ENCODE results near the gene FAM204A. TPM values are rescaled to one million over a fixed set of nuclear protein-coding genes. Genes with fewer than 3 reads are reported as not detected.

Gene FAM204A
- total and polyA plus RNA-seq, 2 experiments from 2014 or later = 50.8 to 56.6 TPM

DNA sequence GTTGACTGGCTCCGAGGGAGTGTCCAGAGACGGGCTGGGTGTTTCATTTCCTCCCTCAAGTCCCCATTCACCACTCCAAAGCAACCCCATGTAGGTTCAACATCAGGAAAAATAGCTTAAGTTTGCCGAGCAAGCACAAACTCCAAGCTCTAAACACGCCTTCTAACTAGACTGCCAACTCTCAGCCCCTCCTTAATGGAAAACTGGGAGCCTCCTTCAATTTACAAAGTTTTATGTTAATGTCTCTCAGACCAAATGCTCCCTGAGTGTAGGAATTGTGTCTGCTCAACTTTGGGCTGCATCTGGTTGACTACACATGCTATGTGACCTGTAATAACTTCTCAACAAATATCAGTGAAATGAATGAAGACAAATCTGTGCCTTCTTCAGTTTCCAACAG lies 87.5 kb downstream of the FAM204A start:
- TF ChIP-seq EZH2phosphoT487 (IDR thresholded peaks at IDR 0.05; ENCODE audit: low read depth, severe bottlenecking, unreplicated experiment) (no peak), CTCF (IDR thresholded peaks at IDR 0.05; ENCODE audit: poor library complexity) (no peak), EZH2 (IDR thresholded peaks at IDR 0.05; ENCODE audit: borderline replicate concordance) (no peak)
- Histone ChIP-seq H4K20me1 (ENCODE audit: insufficient read depth, poor library complexity, severe bottlenecking) (no peaks in the 10 kb centered on the region), H3K4me1 (ENCODE audit: insufficient read depth) (no peaks in the 10 kb centered on the region), H3K36me3 (replicated peaks; ENCODE audit: insufficient read depth, low read depth) (no peaks in the 10 kb centered on the region), H3K4me2 (no peak overlapping the region), H2AFZ (no peak overlapping the region), H3K79me2 (no peaks in the 10 kb centered on the region), H3K9me3 (ENCODE audit: low read depth) (no peaks in the 10 kb centered on the region), H3K4me3 (no peak overlapping the region), H3K27ac (no peak overlapping the region), H3K27me3 (peaks cover 51% of the 10 kb centered on the region), H3K9me2 (replicated peaks; ENCODE audit: insufficient read depth) (no peaks in the 10 kb centered on the region)
- WGBS (ENCODE audit: low lambda C conversion rate, missing lambda C conversion rate) = 75% methylated on average over 4 of the region's 4 CpGs
- no peak for DNase-seq (ENCODE audit: low spot score)

DNA sequence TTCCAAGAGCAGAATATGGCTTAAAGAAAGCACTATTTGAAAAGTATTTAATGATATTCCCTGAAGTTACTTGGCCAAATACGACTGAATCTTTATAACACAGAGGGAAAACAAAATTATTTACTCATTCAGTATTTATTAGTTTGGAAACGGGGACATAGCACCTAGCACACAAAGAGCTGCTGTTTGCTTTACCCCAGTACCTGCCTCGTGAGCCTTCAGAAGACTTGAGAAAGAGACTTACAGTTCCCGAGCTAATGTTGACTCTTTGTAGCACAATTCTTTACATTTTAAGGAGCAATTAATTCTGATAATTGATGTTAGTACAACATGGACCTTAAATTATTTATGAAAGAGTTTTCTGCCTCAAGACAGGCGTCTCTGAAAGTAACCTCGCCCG lies 88.7 kb downstream of the FAM204A start:
- no peak overlapping the region for H3K27ac ChIP-seq
- no peaks in the 10 kb centered on the region for H3K79me2 ChIP-seq
- no peaks in the 10 kb centered on the region for H3K36me3 ChIP-seq (replicated peaks; ENCODE audit: insufficient read depth, low read depth)
- WGBS (ENCODE audit: low lambda C conversion rate, missing lambda C conversion rate) = 63% methylated on average over 7 of the region's 7 CpGs
- H3K27me3 ChIP-seq = peaks cover 53% of the 10 kb centered on the region
- H4K20me1 ChIP-seq (ENCODE audit: insufficient read depth, poor library complexity, severe bottlenecking) = no peaks in the 10 kb centered on the region
- H3K4me3 ChIP-seq = no peak overlapping the region
- no peak overlapping the region for H3K4me2 ChIP-seq
- H3K9me3 ChIP-seq (ENCODE audit: low read depth) = no peaks in the 10 kb centered on the region
- H3K9me2 ChIP-seq (replicated peaks; ENCODE audit: insufficient read depth) = no peaks in the 10 kb centered on the region
- DNase-seq (ENCODE audit: low spot score) = no peak
- no peaks in the 10 kb centered on the region for H3K4me1 ChIP-seq (ENCODE audit: insufficient read depth)
- TF ChIP-seq EZH2 (IDR thresholded peaks at IDR 0.05; ENCODE audit: borderline replicate concordance) = no peak
- no peak for TF ChIP-seq CTCF (IDR thresholded peaks at IDR 0.05; ENCODE audit: poor library complexity)
- TF ChIP-seq EZH2phosphoT487 (IDR thresholded peaks at IDR 0.05; ENCODE audit: low read depth, severe bottlenecking, unreplicated experiment) = no peak
- H2AFZ ChIP-seq = no peak overlapping the region

DNA sequence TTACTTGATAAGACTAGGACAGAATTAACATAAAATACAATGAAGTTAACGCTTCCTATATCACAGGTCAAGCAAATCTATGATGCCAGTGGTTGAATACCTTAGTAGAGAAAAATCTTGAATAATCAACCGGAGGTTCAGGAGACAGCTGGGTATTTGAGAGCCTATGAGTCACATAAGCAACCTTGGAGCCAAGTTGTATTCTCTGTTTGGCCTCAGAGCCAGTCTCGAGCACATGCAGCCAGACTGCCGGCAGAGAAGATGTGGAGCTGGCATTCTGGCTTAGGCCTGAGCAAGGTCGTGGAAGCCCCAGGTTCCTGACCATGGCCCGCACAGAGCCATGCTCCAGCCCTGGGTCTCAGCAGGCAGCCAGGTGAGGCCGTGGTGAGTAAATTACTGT lies 90.3 kb downstream of the FAM204A start:
- 81% methylated on average over 7 of the region's 7 CpGs for WGBS (ENCODE audit: low lambda C conversion rate, missing lambda C conversion rate)
- TF ChIP-seq EZH2phosphoT487 (IDR thresholded peaks at IDR 0.05; ENCODE audit: low read depth, severe bottlenecking, unreplicated experiment) (no peak), EZH2 (IDR thresholded peaks at IDR 0.05; ENCODE audit: borderline replicate concordance) (no peak), CTCF (IDR thresholded peaks at IDR 0.05; ENCODE audit: poor library complexity) (no peak)

DNA sequence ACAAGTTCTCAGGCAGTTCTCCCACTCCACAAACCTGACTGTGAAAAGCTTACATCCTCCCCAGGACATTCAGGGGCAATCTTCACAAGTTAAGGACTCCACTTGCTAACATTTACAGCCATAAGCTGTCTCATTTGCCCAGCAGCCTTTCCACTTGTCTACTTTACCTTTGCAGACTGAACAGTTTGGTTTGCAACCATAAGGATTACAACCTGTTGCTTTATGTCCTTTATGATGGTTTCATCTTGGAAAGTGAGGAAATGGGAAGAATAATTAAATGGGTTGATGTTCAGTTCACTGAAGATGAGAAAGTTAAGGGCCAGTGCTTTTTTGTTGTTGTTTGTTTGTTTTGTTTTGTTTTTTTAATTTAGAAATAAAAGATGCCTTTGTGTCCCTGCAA lies 92.4 kb downstream of the FAM204A start:
- Histone ChIP-seq H3K27ac (no peak overlapping the region), H3K4me3 (no peak overlapping the region), H3K27me3 (peaks cover 54% of the 10 kb centered on the region), H3K36me3 (replicated peaks; ENCODE audit: insufficient read depth, low read depth) (no peaks in the 10 kb centered on the region), H3K9me3 (ENCODE audit: low read depth) (no peaks in the 10 kb centered on the region), H3K9me2 (replicated peaks; ENCODE audit: insufficient read depth) (no peaks in the 10 kb centered on the region), H3K4me1 (ENCODE audit: insufficient read depth) (no peaks in the 10 kb centered on the region), H3K4me2 (no peak overlapping the region), H3K79me2 (no peaks in the 10 kb centered on the region), H4K20me1 (ENCODE audit: insufficient read depth, poor library complexity, severe bottlenecking) (no peaks in the 10 kb centered on the region), H2AFZ (no peak overlapping the region)
- TF ChIP-seq EZH2 (IDR thresholded peaks at IDR 0.05; ENCODE audit: borderline replicate concordance) = no peak
- TF ChIP-seq CTCF (IDR thresholded peaks at IDR 0.05; ENCODE audit: poor library complexity) = no peak
- no peak for TF ChIP-seq EZH2phosphoT487 (IDR thresholded peaks at IDR 0.05; ENCODE audit: low read depth, severe bottlenecking, unreplicated experiment)
- DNase-seq (ENCODE audit: low spot score) = no peak

More for the DNA sequence above, 90.3 kb downstream of the FAM204A start:
- H3K9me3 ChIP-seq (ENCODE audit: low read depth) = no peaks in the 10 kb centered on the region
- no peak overlapping the region for H3K4me3 ChIP-seq
- no peak for DNase-seq (ENCODE audit: low spot score)
- H3K4me2 ChIP-seq = no peak overlapping the region
- H3K27me3 ChIP-seq = peaks cover 51% of the 10 kb centered on the region
- H3K4me1 ChIP-seq (ENCODE audit: insufficient read depth) = no peaks in the 10 kb centered on the region
- H3K27ac ChIP-seq = no peak overlapping the region
- H4K20me1 ChIP-seq (ENCODE audit: insufficient read depth, poor library complexity, severe bottlenecking) = no peaks in the 10 kb centered on the region
- no peaks in the 10 kb centered on the region for H3K9me2 ChIP-seq (replicated peaks; ENCODE audit: insufficient read depth)
- no peaks in the 10 kb centered on the region for H3K79me2 ChIP-seq
- H2AFZ ChIP-seq = no peak overlapping the region
- H3K36me3 ChIP-seq (replicated peaks; ENCODE audit: insufficient read depth, low read depth) = no peaks in the 10 kb centered on the region

Data from hepatocyte (in vitro differentiated cells).